Gastrocnemius medialis (tissue), 4 donors: ENCODE measurements around the gene CDKAL1. TPM values are rescaled to one million over a fixed set of nuclear protein-coding genes. Genes with fewer than 3 reads are reported as not detected.
"Not testable (repeated sequence)": the region's sequence is repeated elsewhere in the genome, so short reads cannot be mapped to it uniquely, and the experiment has no call there.

Experiments
- ATAC-seq, 2 donors: fragments of 150-250 bp; one replicate each; pipeline ENCODE4 v1.9.1; 2016
- DNase-seq, 2 donors: peaks; one replicate each; pipeline ENCODE4 v3.0.0-alpha.2; 2019
- H3K27ac ChIP-seq, 4 donors: fragments of 200-600 bp; sonication (generic); 1 replicate in 1 of 4; 2 replicates in 3 of 4; pipeline ENCODE4 v1.5.1; 2016 to 2018; ENCODE audit warnings: mild to moderate bottlenecking in 2 of 4, moderate library complexity in 1 of 4
- H3K27me3 ChIP-seq, 3 donors: fragments of 200-600 bp; sonication (generic) in 2 of 3; 1 replicate in 1 of 3; 2 replicates in 2 of 3; pipeline versions ENCODE4 v1.5.1 to v1.6.0; 2016 to 2019; ENCODE audit warnings: mild to moderate bottlenecking in 1 of 3, moderate library complexity in 1 of 3
- H3K36me3 ChIP-seq, 2 donors: fragments of 200-600 bp; sonication (generic) in 1 of 2; one replicate each; pipeline ENCODE4 v1.5.1; 2017 to 2018
- H3K4me1 ChIP-seq, 2 donors: fragments of 200-600 bp; sonication (generic) in 1 of 2; one replicate each; pipeline ENCODE4 v1.5.1; 2016 to 2017; ENCODE audit warnings: mild to moderate bottlenecking in 2 of 2
- H3K4me3 ChIP-seq, 4 donors: fragments of 200-600 bp; sonication (generic) in 3 of 4; 1 replicate in 1 of 4; 2 replicates in 3 of 4; pipeline ENCODE4 v1.5.1; 2016 to 2019; ENCODE audit warnings: mild to moderate bottlenecking in 2 of 4
- H3K9me3 ChIP-seq, 3 donors: fragments of 200-600 bp; sonication (generic) in 2 of 3; 1 replicate in 1 of 3; 2 replicates in 2 of 3; pipeline ENCODE4 v1.5.1; 2016 to 2019
- POLR2A ChIP-seq, 2 donors: fragments of 450-650 bp; IDR thresholded peaks; one replicate each; pipeline ENCODE4 v1.6.1; 2017; ENCODE audit warnings: antibody characterized with exemption in 2 of 2, mild to moderate bottlenecking in 2 of 2, moderate library complexity in 2 of 2
- in situ Hi-C, 4 donors: fragments of 200-750 bp; cut with MboI; loops; one replicate each; pipeline versions ENCODE4 v1.15.0 to v1.8.0; 2017; ENCODE audit warnings: low sequenced_read_pairs in 4 of 4
- intact Hi-C: fragments of 100-400 bp; cut with DNase I; formaldehyde crosslinking; loops from one replicate; pipeline ENCODE4 v1.15.1; 2023; ENCODE audit warnings: low total_unique reads
- total RNA-seq, 4 donors: library from RNA; depleted of rRNA; stranded (reverse); fragments of >200 nt; gene quantifications; one replicate each; pipeline versions ENCODE4 v1.1.0 to v1.2.3, GENCODE V29; 2016
- TF ChIP-seq, protein P1 (sequence below), 5 experiments: fragments of 450-650 bp in 3 of 5; fragments of 200-600 bp in 2 of 5; sonication (generic) in 2 of 5; IDR thresholded peaks in 4 of 5; conservative IDR thresholded peaks in 1 of 5; 1 replicate in 4 of 5; 2 replicates in 1 of 5; pipeline ENCODE4 v1.5.1; 2016 to 2019; ENCODE audit warnings: antibody characterized with exemption in 5 of 5, mild to moderate bottlenecking in 3 of 5, moderate library complexity in 3 of 5

The CDKAL1 gene
- total RNA-seq, 4 donors from 2014 or later, result 9.6 to 17.0 (median 11.4) TPM

GRCh38 chr6:21050935-21051334, 516.7 kb downstream of the CDKAL1 start:
- no peak overlapping the region for H3K27ac ChIP-seq
- H3K27me3 ChIP-seq, result no peaks in the 10 kb centered on the region
- TF ChIP-seq, protein P1, sequence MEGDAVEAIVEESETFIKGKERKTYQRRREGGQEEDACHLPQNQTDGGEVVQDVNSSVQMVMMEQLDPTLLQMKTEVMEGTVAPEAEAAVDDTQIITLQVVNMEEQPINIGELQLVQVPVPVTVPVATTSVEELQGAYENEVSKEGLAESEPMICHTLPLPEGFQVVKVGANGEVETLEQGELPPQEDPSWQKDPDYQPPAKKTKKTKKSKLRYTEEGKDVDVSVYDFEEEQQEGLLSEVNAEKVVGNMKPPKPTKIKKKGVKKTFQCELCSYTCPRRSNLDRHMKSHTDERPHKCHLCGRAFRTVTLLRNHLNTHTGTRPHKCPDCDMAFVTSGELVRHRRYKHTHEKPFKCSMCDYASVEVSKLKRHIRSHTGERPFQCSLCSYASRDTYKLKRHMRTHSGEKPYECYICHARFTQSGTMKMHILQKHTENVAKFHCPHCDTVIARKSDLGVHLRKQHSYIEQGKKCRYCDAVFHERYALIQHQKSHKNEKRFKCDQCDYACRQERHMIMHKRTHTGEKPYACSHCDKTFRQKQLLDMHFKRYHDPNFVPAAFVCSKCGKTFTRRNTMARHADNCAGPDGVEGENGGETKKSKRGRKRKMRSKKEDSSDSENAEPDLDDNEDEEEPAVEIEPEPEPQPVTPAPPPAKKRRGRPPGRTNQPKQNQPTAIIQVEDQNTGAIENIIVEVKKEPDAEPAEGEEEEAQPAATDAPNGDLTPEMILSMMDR (IDR thresholded peaks at IDR 0.05 in 4 of 5, conservative IDR thresholded peaks at IDR 0.05 in 1 of 5), result no peak
- no peak for TF ChIP-seq POLR2A (IDR thresholded peaks at IDR 0.05)
- no peaks in the 10 kb centered on the region for H3K4me1 ChIP-seq
- H3K9me3 ChIP-seq, result no peaks in the 10 kb centered on the region
- no peaks in the 10 kb centered on the region for H3K36me3 ChIP-seq
- H3K4me3 ChIP-seq, result no peak overlapping the region
- in situ Hi-C loops, result no loop called here
- intact Hi-C loops, result no loop called here
- ATAC-seq (no peak), DNase-seq (no peak)

GRCh38 chr6:21051777-21052176, 517.5 kb downstream of the CDKAL1 start:
- no peaks in the 10 kb centered on the region for H3K9me3 ChIP-seq
- in situ Hi-C loops, result no loop called here
- H3K36me3 ChIP-seq, result no peaks in the 10 kb centered on the region
- H3K27me3 ChIP-seq, result no peaks in the 10 kb centered on the region
- no peak for TF ChIP-seq POLR2A (IDR thresholded peaks at IDR 0.05)
- TF ChIP-seq, protein P1 (IDR thresholded peaks at IDR 0.05 in 4 of 5, conservative IDR thresholded peaks at IDR 0.05 in 1 of 5), result no peak
- no peaks in the 10 kb centered on the region for H3K4me1 ChIP-seq
- ATAC-seq (no peak), DNase-seq (no peak)
- H3K27ac ChIP-seq, result no peak overlapping the region
- intact Hi-C loops, result no loop called here
- H3K4me3 ChIP-seq, result no peak overlapping the region

DNA sequence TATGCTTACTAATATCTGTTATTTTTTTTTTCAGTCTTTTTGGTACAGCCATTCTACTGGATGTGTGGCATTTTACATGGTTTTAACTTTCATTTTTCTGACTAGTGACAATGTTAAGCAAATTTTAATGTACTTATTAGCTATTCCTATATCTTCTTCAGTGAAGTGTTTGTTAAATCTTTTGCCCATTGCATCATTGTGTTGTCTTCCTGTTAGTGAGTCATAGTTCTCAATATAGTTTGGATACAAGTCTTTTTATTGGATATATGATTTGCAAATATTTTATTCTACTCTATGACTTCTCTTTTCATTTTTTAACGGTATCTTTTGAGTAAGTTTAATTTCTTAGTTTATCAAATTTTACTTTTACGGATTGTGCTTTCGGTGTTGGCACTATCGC, 519.4 kb downstream of the CDKAL1 start:
- no peaks in the 10 kb centered on the region for H3K27me3 ChIP-seq
- intact Hi-C loops, result no loop called here
- TF ChIP-seq, protein P1 (IDR thresholded peaks at IDR 0.05 in 4 of 5, conservative IDR thresholded peaks at IDR 0.05 in 1 of 5), result no peak
- no peak for TF ChIP-seq POLR2A (IDR thresholded peaks at IDR 0.05)
- no peaks in the 10 kb centered on the region for H3K4me1 ChIP-seq
- H3K4me3 ChIP-seq, result no peak overlapping the region
- ATAC-seq, result no peak
- in situ Hi-C loops, result no loop called here
- DNase-seq, result no peak
- H3K27ac ChIP-seq, result no peak overlapping the region
- H3K36me3 ChIP-seq, result no peaks in the 10 kb centered on the region
- no peaks in the 10 kb centered on the region for H3K9me3 ChIP-seq

GRCh38 chr6:21055480-21055879, 521.2 kb downstream of the CDKAL1 start:
- H3K9me3 ChIP-seq, intact Hi-C loops, in situ Hi-C loops: not testable (repeated sequence)

DNA sequence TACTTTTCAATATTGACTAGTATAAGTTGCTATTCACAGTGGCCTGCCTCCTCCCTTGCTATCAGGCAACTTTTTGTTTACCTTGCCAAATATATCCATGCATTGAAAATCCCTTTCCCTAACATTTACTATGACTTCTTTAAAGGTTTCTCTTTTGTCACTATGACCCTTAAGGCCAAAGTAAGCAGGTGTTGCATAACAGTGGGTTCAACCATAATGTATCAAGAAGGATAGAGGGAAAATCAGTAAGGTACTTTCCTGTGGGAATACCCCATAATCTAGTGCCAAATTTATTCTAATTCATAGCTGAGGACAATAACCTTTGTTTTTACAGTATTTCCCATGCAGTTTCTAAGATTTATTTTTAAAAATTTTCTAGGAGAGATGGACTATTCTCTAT, 527.6 kb downstream of the CDKAL1 start:
- Histone ChIP-seq H3K9me3 (no peaks in the 10 kb centered on the region), H3K27ac (no peak overlapping the region), H3K4me3 (no peak overlapping the region), H3K36me3 (no peaks in the 10 kb centered on the region), H3K4me1 (no peaks in the 10 kb centered on the region), H3K27me3 (no peaks in the 10 kb centered on the region)
- no peak for ATAC-seq
- in situ Hi-C loops (no loop called here), intact Hi-C loops (no loop called here)
- no peak for DNase-seq
- no peak for TF ChIP-seq POLR2A (IDR thresholded peaks at IDR 0.05)
- TF ChIP-seq, protein P1 (IDR thresholded peaks at IDR 0.05 in 4 of 5, conservative IDR thresholded peaks at IDR 0.05 in 1 of 5), result no peak

More at GRCh38 chr6:21055480-21055879, 521.2 kb downstream of the CDKAL1 start:
- not testable (repeated sequence) for H3K4me1 ChIP-seq, H3K27me3 ChIP-seq, H3K27ac ChIP-seq, H3K36me3 ChIP-seq, DNase-seq, H3K4me3 ChIP-seq, ATAC-seq
